Suprapubic skin (tissue), 4 donors: ENCODE data around the gene ZSCAN21. TPM values are rescaled to one million over a fixed set of nuclear protein-coding genes. Genes with fewer than 3 reads are reported as not detected.
A peak's percentile ranks its signal among the peaks of the same experiment; 100 is the strongest.

Experiments used
- DNase-seq, 2 donors: peaks; one replicate each; pipeline ENCODE4 v3.0.0-alpha.2; 2019; ENCODE audit warnings: low spot score in 2 of 2
- H3K27ac ChIP-seq: fragments of 200-600 bp; sonication (generic); one replicate; pipeline ENCODE4 v1.5.1; 2019
- H3K27me3 ChIP-seq: fragments of 200-600 bp; sonication (generic); one replicate; pipeline ENCODE4 v1.5.1; 2019
- H3K36me3 ChIP-seq: fragments of 200-600 bp; sonication (generic); one replicate; pipeline ENCODE4 v1.5.1; 2019
- H3K4me1 ChIP-seq: fragments of 200-600 bp; sonication (generic); one replicate; pipeline ENCODE4 v1.5.1; 2019
- H3K4me3 ChIP-seq: fragments of 200-600 bp; sonication (generic); one replicate; pipeline ENCODE4 v1.5.1; 2019; ENCODE audit warnings: mild to moderate bottlenecking
- H3K9me3 ChIP-seq: fragments of 200-600 bp; sonication (generic); one replicate; pipeline ENCODE4 v1.5.1; 2019
- EP300 ChIP-seq: sonication (generic); formaldehyde crosslinking; IDR thresholded peaks from one replicate; pipeline ENCODE4 v1.6.1; 2017; ENCODE audit warnings: antibody characterized with exemption
- POLR2A ChIP-seq, 2 donors: fragments of 450-650 bp; IDR thresholded peaks; one replicate each; pipeline ENCODE4 v1.6.1; 2017; ENCODE audit warnings: antibody characterized with exemption in 2 of 2, mild to moderate bottlenecking in 2 of 2, moderate library complexity in 2 of 2
- POLR2AphosphoS5 ChIP-seq, 3 donors: sonication (generic); formaldehyde crosslinking; IDR thresholded peaks; one replicate each; pipeline ENCODE4 v1.6.1; 2017; ENCODE audit warnings: antibody characterized with exemption in 3 of 3
- WGBS: methylation state at CpG from one replicate; pipeline ENCODE4 v1.1.5; 2018; 5-methylcytosine and 5-hydroxymethylcytosine counted together
- total RNA-seq, 4 donors: library from RNA; depleted of rRNA; stranded (reverse); fragments of >200 nt; gene quantifications; one replicate each; pipeline ENCODE4 v1.1.0, GENCODE V29; 2016
- TF ChIP-seq, protein P1 (sequence below), 2 donors: fragments of 200-600 bp in 1 of 2; fragments of 450-650 bp in 1 of 2; sonication (generic) in 1 of 2; IDR thresholded peaks; one replicate each; pipeline ENCODE4 v1.5.1; 2016 to 2019; ENCODE audit warnings: antibody characterized with exemption in 2 of 2, mild to moderate bottlenecking in 1 of 2, moderate library complexity in 1 of 2

ZSCAN21 gene
- total RNA-seq, 4 donors from 2014 or later: 8.9 to 18.5 (median 10.2) TPM

- H3K27me3 ChIP-seq: no peaks in the 10 kb centered on the region
- DNase-seq: no peak
- no peaks in the 10 kb centered on the region for H3K9me3 ChIP-seq
- H3K4me1 ChIP-seq: peaks cover 19% of the 10 kb centered on the region
- H3K4me3 ChIP-seq: no peak overlapping the region
- WGBS: 38% methylated on average over 7 of the region's 13 CpGs
- H3K27ac ChIP-seq: no peak overlapping the region
- TF ChIP-seq POLR2A (IDR thresholded peaks at IDR 0.05): no peak
- H3K36me3 ChIP-seq: peaks cover 82% of the 10 kb centered on the region
Measured at GRCh38 chr7:100093498-100093897, 43.9 kb downstream of the ZSCAN21 start.

- H3K9me3 ChIP-seq: no peaks in the 10 kb centered on the region
- no peak overlapping the region for H3K27ac ChIP-seq
- WGBS: 90% methylated on average over 14 of the region's 16 CpGs
- H3K4me1 ChIP-seq: peaks cover 19% of the 10 kb centered on the region
- H3K36me3 ChIP-seq: peaks cover 87% of the 10 kb centered on the region
- H3K4me3 ChIP-seq: no peak overlapping the region
- H3K27me3 ChIP-seq: no peaks in the 10 kb centered on the region
- TF ChIP-seq POLR2AphosphoS5 (IDR thresholded peaks at IDR 0.05) (no peak), EP300 (no peak), POLR2A (IDR thresholded peaks at IDR 0.05) (no peak)
- TF ChIP-seq, protein P1, sequence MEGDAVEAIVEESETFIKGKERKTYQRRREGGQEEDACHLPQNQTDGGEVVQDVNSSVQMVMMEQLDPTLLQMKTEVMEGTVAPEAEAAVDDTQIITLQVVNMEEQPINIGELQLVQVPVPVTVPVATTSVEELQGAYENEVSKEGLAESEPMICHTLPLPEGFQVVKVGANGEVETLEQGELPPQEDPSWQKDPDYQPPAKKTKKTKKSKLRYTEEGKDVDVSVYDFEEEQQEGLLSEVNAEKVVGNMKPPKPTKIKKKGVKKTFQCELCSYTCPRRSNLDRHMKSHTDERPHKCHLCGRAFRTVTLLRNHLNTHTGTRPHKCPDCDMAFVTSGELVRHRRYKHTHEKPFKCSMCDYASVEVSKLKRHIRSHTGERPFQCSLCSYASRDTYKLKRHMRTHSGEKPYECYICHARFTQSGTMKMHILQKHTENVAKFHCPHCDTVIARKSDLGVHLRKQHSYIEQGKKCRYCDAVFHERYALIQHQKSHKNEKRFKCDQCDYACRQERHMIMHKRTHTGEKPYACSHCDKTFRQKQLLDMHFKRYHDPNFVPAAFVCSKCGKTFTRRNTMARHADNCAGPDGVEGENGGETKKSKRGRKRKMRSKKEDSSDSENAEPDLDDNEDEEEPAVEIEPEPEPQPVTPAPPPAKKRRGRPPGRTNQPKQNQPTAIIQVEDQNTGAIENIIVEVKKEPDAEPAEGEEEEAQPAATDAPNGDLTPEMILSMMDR (IDR thresholded peaks at IDR 0.05): no peak
- DNase-seq: no peak
Measured at GRCh38 chr7:100093925-100094486, 44.4 kb downstream of the ZSCAN21 start.

DNA sequence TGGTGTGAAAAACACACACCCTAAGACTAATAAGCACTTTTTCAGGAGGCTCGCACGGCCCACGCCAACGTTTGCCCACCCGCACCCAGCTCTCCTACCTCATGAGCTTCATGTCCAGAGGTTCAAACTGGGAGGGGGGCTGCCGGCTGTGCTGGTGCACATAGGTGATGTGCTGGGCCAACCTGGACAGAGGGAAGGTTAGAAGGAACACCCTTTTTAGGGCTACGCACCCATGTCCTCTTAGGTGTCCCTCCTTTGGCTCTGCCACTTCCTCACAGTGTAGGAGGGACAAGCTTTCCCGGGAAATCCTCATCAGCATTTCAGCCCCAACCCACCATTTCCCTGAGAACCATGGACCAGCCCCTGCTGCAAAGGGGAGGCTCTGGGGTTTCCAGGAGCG lies 45.7 kb downstream of the ZSCAN21 start:
- no peaks in the 10 kb centered on the region for H3K27me3 ChIP-seq
- TF ChIP-seq POLR2A (IDR thresholded peaks at IDR 0.05): no peak
- TF ChIP-seq, protein P1 (IDR thresholded peaks at IDR 0.05): no peak
- TF ChIP-seq EP300: no peak
- no peak for TF ChIP-seq POLR2AphosphoS5 (IDR thresholded peaks at IDR 0.05)
- no peak overlapping the region for H3K27ac ChIP-seq
- H3K9me3 ChIP-seq: no peaks in the 10 kb centered on the region
- 83% methylated on average over 7 of the region's 9 CpGs for WGBS
- peaks cover 19% of the 10 kb centered on the region for H3K4me1 ChIP-seq
- peaks cover 89% of the 10 kb centered on the region for H3K36me3 ChIP-seq
- DNase-seq: no peak
- H3K4me3 ChIP-seq: no peak overlapping the region

DNA sequence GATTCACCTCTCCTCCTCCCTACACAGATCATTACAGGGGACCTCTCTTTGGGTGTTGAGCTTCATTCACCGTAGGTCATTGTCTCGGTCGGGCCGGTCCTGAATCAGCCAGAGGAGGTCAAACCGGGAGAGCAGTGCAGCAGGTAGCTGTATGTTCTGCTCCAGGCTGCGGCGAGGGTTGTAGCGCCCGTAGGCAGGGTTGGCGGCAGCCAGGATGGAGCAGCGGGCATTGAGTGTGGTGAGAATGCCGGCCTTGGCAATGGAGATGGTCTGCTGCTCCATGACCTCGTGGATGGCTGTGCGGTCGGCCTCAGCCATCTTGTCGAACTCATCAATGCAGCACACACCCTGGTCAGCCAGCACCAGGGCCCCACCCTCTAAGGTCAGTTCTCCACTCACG lies 46.1 kb downstream of the ZSCAN21 start:
- H3K9me3 ChIP-seq: no peaks in the 10 kb centered on the region
- no peaks in the 10 kb centered on the region for H3K27me3 ChIP-seq
- H3K36me3 ChIP-seq: peaks cover 85% of the 10 kb centered on the region
- H3K4me3 ChIP-seq: no peak overlapping the region
- H3K27ac ChIP-seq: no peak overlapping the region
- peaks cover 19% of the 10 kb centered on the region for H3K4me1 ChIP-seq
- TF ChIP-seq POLR2A (IDR thresholded peaks at IDR 0.05): no peak
- no peak for TF ChIP-seq EP300
- TF ChIP-seq, protein P1 (IDR thresholded peaks at IDR 0.05): no peak
- TF ChIP-seq POLR2AphosphoS5 (IDR thresholded peaks at IDR 0.05): no peak
- WGBS: 90% methylated on average over 17 of the region's 17 CpGs
- DNase-seq: no peak

GRCh38 chr7:100098913-100099312 lies 49.3 kb downstream of the ZSCAN21 start:
- DNase-seq: no peak
- no peaks in the 10 kb centered on the region for H3K27me3 ChIP-seq
- 87% methylated on average over 10 of the region's 10 CpGs for WGBS
- peaks cover 62% of the 10 kb centered on the region for H3K36me3 ChIP-seq
- peaks cover 25% of the 10 kb centered on the region for H3K4me1 ChIP-seq
- no peak overlapping the region for H3K4me3 ChIP-seq
- no peaks in the 10 kb centered on the region for H3K9me3 ChIP-seq
- TF ChIP-seq, protein P1 (IDR thresholded peaks at IDR 0.05): no peak
- TF ChIP-seq EP300: no peak
- no peak overlapping the region for H3K27ac ChIP-seq

DNA sequence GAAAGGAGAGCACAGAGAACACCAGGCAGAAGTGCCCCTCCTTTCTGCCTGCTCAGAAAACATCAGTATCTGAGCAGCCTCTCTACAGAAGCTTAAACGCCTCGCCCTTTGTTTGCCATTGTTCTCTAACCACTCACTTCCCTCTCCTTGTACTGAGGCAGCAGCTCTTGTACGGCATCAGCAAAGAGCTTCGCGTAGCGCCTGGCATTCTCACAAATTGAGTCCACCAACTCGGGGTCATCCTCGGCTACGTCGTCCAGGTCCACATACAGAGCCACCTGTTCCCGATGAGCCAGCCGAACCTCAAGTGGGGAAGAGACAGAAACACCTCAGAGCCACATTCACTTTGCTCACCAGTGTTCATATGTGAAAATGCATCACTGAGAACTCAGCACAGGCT lies 49.9 kb downstream of the ZSCAN21 start:
- 69% methylated on average over 12 of the region's 12 CpGs for WGBS
- H3K27ac ChIP-seq: peak overlapping the region; percentile 92
- peaks cover 61% of the 10 kb centered on the region for H3K36me3 ChIP-seq
- peaks cover 24% of the 10 kb centered on the region for H3K4me1 ChIP-seq
- no peak for DNase-seq
- no peak for TF ChIP-seq EP300
- TF ChIP-seq, protein P1 (IDR thresholded peaks at IDR 0.05): no peak
- TF ChIP-seq POLR2AphosphoS5 (IDR thresholded peaks at IDR 0.05): no peak
- no peak for TF ChIP-seq POLR2A (IDR thresholded peaks at IDR 0.05)
- peak overlapping the region; percentile 81 for H3K4me3 ChIP-seq
- H3K27me3 ChIP-seq: no peaks in the 10 kb centered on the region
- H3K9me3 ChIP-seq: no peaks in the 10 kb centered on the region
